Tibial nerve (tissue), 4 donors: Measurements from ENCODE around the gene CTNNBIP1. TPM values are rescaled to one million over a fixed set of nuclear protein-coding genes. Genes with fewer than 3 reads are reported as not detected.

Experiments used
- DNase-seq, 2 donors: peaks; one replicate each; pipeline ENCODE4 v3.0.0-alpha.2; 2019; ENCODE audit warnings: low spot score in 2 of 2
- H3K27ac ChIP-seq, 4 donors: fragments of 200-600 bp; sonication (generic) in 3 of 4; one replicate each; pipeline ENCODE4 v1.5.1; 2017 to 2019; ENCODE audit warnings: mild to moderate bottlenecking in 1 of 4
- H3K27me3 ChIP-seq, 2 donors: fragments of 200-600 bp; sonication (generic) in 1 of 2; one replicate each; pipeline versions ENCODE4 v1.5.1 to v1.6.0; 2017 to 2019
- H3K36me3 ChIP-seq, 3 donors: fragments of 200-600 bp; sonication (generic); one replicate each; pipeline ENCODE4 v1.5.1; 2018 to 2019
- H3K4me1 ChIP-seq, 4 donors: fragments of 200-600 bp; sonication (generic) in 3 of 4; one replicate each; pipeline ENCODE4 v1.5.1; 2017 to 2019
- H3K4me3 ChIP-seq, 4 donors: fragments of 200-600 bp; sonication (generic) in 3 of 4; one replicate each; pipeline ENCODE4 v1.5.1; 2017 to 2019; ENCODE audit warnings: mild to moderate bottlenecking in 1 of 4, moderate library complexity in 1 of 4
- H3K9me3 ChIP-seq, 4 donors: fragments of 200-600 bp; sonication (generic) in 3 of 4; one replicate each; pipeline ENCODE4 v1.5.1; 2017 to 2019
- CTCF ChIP-seq, 5 experiments: fragments of 200-600 bp in 3 of 5; fragments of 450-650 bp in 2 of 5; sonication (generic) in 3 of 5; IDR thresholded peaks; one replicate each; pipeline ENCODE4 v1.5.1; 2016 to 2019; ENCODE audit warnings: antibody characterized with exemption in 5 of 5, mild to moderate bottlenecking in 3 of 5, moderate library complexity in 2 of 5
- EP300 ChIP-seq, 2 donors: sonication (generic); formaldehyde crosslinking; IDR thresholded peaks; one replicate each; pipeline ENCODE4 v1.6.1; 2017; ENCODE audit warnings: antibody characterized with exemption in 2 of 2, mild to moderate bottlenecking in 1 of 2
- POLR2A ChIP-seq, 2 donors: fragments of 450-650 bp; IDR thresholded peaks; one replicate each; pipeline ENCODE4 v1.6.1; 2017; ENCODE audit warnings: antibody characterized with exemption in 2 of 2, mild to moderate bottlenecking in 2 of 2, moderate library complexity in 2 of 2
- WGBS, 2 donors: methylation state at CpG; one replicate each; pipeline ENCODE4 v1.1.5; 2018; 5-methylcytosine and 5-hydroxymethylcytosine counted together
- total RNA-seq, 4 donors: library from RNA; depleted of rRNA; stranded (reverse); fragments of >200 nt; gene quantifications; one replicate each; pipeline ENCODE4 v1.1.0, GENCODE V29; 2016

CTNNBIP1 gene
- total RNA-seq, 4 donors from 2014 or later: 17.0 to 24.9 (median 20.3) TPM

- peak in 1 of 2 donors; percentile 9 for DNase-seq
- Histone ChIP-seq H3K4me3 (peak overlapping the region; percentile 60 to 76 (median 72)), H3K9me3 (no peaks in the 10 kb centered on the region), H3K4me1 (peaks cover 0 to 35% (median 18%) of the 10 kb centered on the region in 4 donors), H3K36me3 (peaks cover 0 to 37% (median 0%) of the 10 kb centered on the region in 3 donors), H3K27ac (peak overlapping the region; percentile 65 to 95 (median 88)), H3K27me3 (no peaks in the 10 kb centered on the region)
- no peak for TF ChIP-seq POLR2A (IDR thresholded peaks at IDR 0.05)
- no peak for TF ChIP-seq EP300 (IDR thresholded peaks at IDR 0.05)
- peak in 4 of 5 experiments; percentile 28 to 54 (median 38) for TF ChIP-seq CTCF (IDR thresholded peaks at IDR 0.05)
- WGBS, 2 donors: 0 to 1% methylated on average over 14 of the region's 14 CpGs
These were observed 32.4 kb upstream of the CTNNBIP1 start for GRCh38 chr1:9942399-9942938.

- peaks cover 0 to 8% (median 0%) of the 10 kb centered on the region in 4 donors for H3K4me1 ChIP-seq
- no peak overlapping the region for H3K4me3 ChIP-seq
- peak overlapping the region; percentile 23 to 76 (median 54) for H3K27ac ChIP-seq
- 45 to 56% methylated on average over 15 of the region's 15 CpGs for WGBS, 2 donors
- H3K36me3 ChIP-seq: peaks cover 0 to 53% (median 4%) of the 10 kb centered on the region in 3 donors
- DNase-seq: no peak
- no peaks in the 10 kb centered on the region for H3K9me3 ChIP-seq
- no peaks in the 10 kb centered on the region for H3K27me3 ChIP-seq
- peak in 1 of 2 donors; percentile 47 for TF ChIP-seq EP300 (IDR thresholded peaks at IDR 0.05)
- TF ChIP-seq POLR2A (IDR thresholded peaks at IDR 0.05): no peak
These were observed 19.6 kb upstream of the CTNNBIP1 start for GRCh38 chr1:9929431-9930385.

- H3K9me3 ChIP-seq: no peaks in the 10 kb centered on the region
- no peak for DNase-seq
- H3K4me1 ChIP-seq: peaks cover 0 to 8% (median 0%) of the 10 kb centered on the region in 4 donors
- WGBS, 2 donors: 88 to 95% methylated on average over 5 of the region's 5 CpGs
- no peak overlapping the region for H3K4me3 ChIP-seq
- no peaks in the 10 kb centered on the region for H3K27me3 ChIP-seq
- H3K36me3 ChIP-seq: peaks cover 0 to 36% (median 0%) of the 10 kb centered on the region in 3 donors
- H3K27ac ChIP-seq: no peak overlapping the region
- TF ChIP-seq EP300 (IDR thresholded peaks at IDR 0.05) (no peak), CTCF (IDR thresholded peaks at IDR 0.05) (no peak), POLR2A (IDR thresholded peaks at IDR 0.05) (no peak)
These were observed 17.2 kb upstream of the CTNNBIP1 start for GRCh38 chr1:9927259-9927658.

GRCh38 chr1:9922342-9922741 lies 12.3 kb upstream of the CTNNBIP1 start:
- WGBS, 2 donors: 64 to 73% methylated on average over 5 of the region's 5 CpGs

GRCh38 chr1:9920606-9921005 lies 10.5 kb upstream of the CTNNBIP1 start:
- no peaks in the 10 kb centered on the region for H3K36me3 ChIP-seq
- no peaks in the 10 kb centered on the region for H3K9me3 ChIP-seq
- H3K4me3 ChIP-seq: no peak overlapping the region
- H3K27me3 ChIP-seq: no peaks in the 10 kb centered on the region
- no peak for DNase-seq
- H3K27ac ChIP-seq: no peak overlapping the region
- H3K4me1 ChIP-seq: no peaks in the 10 kb centered on the region
- TF ChIP-seq CTCF (IDR thresholded peaks at IDR 0.05) (no peak), EP300 (IDR thresholded peaks at IDR 0.05) (no peak), POLR2A (IDR thresholded peaks at IDR 0.05) (no peak)
- 94 to 97% methylated on average over 5 of the region's 5 CpGs for WGBS, 2 donors

More at GRCh38 chr1:9922342-9922741, 12.3 kb upstream of the CTNNBIP1 start:
- no peak overlapping the region for H3K27ac ChIP-seq
- no peak for TF ChIP-seq CTCF (IDR thresholded peaks at IDR 0.05)
- TF ChIP-seq EP300 (IDR thresholded peaks at IDR 0.05): no peak
- no peak for TF ChIP-seq POLR2A (IDR thresholded peaks at IDR 0.05)
- peaks cover 0 to 3% (median 0%) of the 10 kb centered on the region in 3 donors for H3K36me3 ChIP-seq
- no peak for DNase-seq
- no peaks in the 10 kb centered on the region for H3K4me1 ChIP-seq
- H3K4me3 ChIP-seq: no peak overlapping the region
- H3K27me3 ChIP-seq: no peaks in the 10 kb centered on the region
- no peaks in the 10 kb centered on the region for H3K9me3 ChIP-seq
